ENCODE measurements around the gene GGN. TPM values are rescaled to one million over a fixed set of nuclear protein-coding genes. Genes with fewer than 3 reads are reported as not detected.
A peak's percentile ranks its signal among the peaks of the same experiment; 100 is the strongest.
"Not testable (repeated sequence)": the region's sequence is repeated elsewhere in the genome, so short reads cannot be mapped to it uniquely, and the experiment has no call there.

Gene GGN
- total RNA-seq, 1 experiment from 2014 or later: 0.21 TPM

- DNase-seq: peak; percentile 32
- H3K4me3 ChIP-seq (ENCODE audit: insufficient read depth, low read depth, low read length): no peak overlapping the region
- H3K27me3 ChIP-seq (ENCODE audit: control insufficient read depth, insufficient read depth, low read length): peaks cover 7% of the 10 kb centered on the region; the same call in 1 of the 2 replicates
Measured at GRCh38 chr19:38420935-38421334, 33.1 kb upstream of the GGN start.

GRCh38 chr19:38417544-38418506, 30.0 kb upstream of the GGN start:
- peak overlapping the region; percentile 54 for H3K4me3 ChIP-seq (ENCODE audit: insufficient read depth, low read depth, low read length)
- H3K36me3 ChIP-seq (replicated peaks; ENCODE audit: control insufficient read depth, insufficient read depth, low read length): no peaks in the 10 kb centered on the region
- H3K27me3 ChIP-seq (ENCODE audit: control insufficient read depth, insufficient read depth, low read length): peaks cover 7% of the 10 kb centered on the region; the same call in 1 of the 2 replicates
- DNase-seq: peak; percentile 96

More at GRCh38 chr19:38420935-38421334, 33.1 kb upstream of the GGN start:
- H3K36me3 ChIP-seq (replicated peaks; ENCODE audit: control insufficient read depth, insufficient read depth, low read length): no peaks in the 10 kb centered on the region

GRCh38 chr19:38417146-38417543, 29.3 kb upstream of the GGN start:
- Histone ChIP-seq H3K36me3 (replicated peaks; ENCODE audit: control insufficient read depth, insufficient read depth, low read length) (no peaks in the 10 kb centered on the region), H3K4me3 (ENCODE audit: insufficient read depth, low read depth, low read length) (peak overlapping the region; percentile 54; the same call in 1 of the 2 replicates), H3K27me3 (ENCODE audit: control insufficient read depth, insufficient read depth, low read length) (peaks cover 7% of the 10 kb centered on the region; the same call in 1 of the 2 replicates)
- DNase-seq: peak; percentile 26

DNA sequence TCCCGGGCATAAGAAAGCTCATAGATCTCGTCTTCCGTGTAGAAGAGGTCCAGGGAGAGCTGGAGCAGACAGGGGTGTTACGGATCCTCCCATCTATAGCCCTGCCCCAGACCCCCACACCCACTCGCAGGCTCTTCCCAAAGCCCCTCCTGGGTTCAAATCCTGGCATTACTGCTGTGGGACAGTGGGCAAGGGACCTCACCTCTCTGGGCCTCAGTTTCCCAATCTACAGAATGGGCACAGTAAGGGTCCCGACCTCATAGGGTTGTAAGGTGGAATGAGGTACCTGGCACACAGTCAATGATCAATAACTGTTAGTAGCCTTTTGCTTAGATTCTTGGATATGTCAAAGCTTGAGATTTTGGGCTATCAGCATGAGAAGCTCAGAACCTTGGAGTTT, 25.6 kb upstream of the GGN start:
- Histone ChIP-seq H3K27me3 (ENCODE audit: control insufficient read depth, insufficient read depth, low read length) (peaks cover 2% of the 10 kb centered on the region; the same call in 1 of the 2 replicates), H3K4me3 (ENCODE audit: insufficient read depth, low read depth, low read length) (no peak overlapping the region), H3K36me3 (replicated peaks; ENCODE audit: control insufficient read depth, insufficient read depth, low read length) (no peaks in the 10 kb centered on the region)
- DNase-seq: no peak

DNA sequence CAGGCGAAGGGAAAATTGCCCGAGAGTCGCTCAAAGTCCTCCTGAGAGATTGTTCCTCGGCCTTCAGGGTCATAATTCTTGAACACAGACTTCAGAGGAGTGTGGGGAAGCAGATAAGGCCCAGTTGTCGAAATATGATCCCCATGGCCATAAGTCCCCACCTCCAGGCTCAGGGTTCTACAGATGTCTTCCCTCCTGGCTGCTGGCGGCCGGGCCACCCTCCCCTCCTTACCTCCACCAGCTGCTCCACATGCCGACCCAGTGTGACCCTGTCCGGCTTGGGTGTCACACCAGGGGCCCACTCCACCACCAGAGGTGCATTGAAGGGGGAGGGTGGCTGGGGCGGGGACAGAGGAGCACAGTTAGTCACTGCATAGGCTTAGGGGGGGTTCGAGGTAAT, 25.1 kb upstream of the GGN start:
- DNase-seq: no peak
- Histone ChIP-seq H3K36me3 (replicated peaks; ENCODE audit: control insufficient read depth, insufficient read depth, low read length) (no peaks in the 10 kb centered on the region), H3K4me3 (ENCODE audit: insufficient read depth, low read depth, low read length) (no peak overlapping the region), H3K27me3 (ENCODE audit: control insufficient read depth, insufficient read depth, low read length) (no peaks in the 10 kb centered on the region; the same call in 1 of the 2 replicates)

DNA sequence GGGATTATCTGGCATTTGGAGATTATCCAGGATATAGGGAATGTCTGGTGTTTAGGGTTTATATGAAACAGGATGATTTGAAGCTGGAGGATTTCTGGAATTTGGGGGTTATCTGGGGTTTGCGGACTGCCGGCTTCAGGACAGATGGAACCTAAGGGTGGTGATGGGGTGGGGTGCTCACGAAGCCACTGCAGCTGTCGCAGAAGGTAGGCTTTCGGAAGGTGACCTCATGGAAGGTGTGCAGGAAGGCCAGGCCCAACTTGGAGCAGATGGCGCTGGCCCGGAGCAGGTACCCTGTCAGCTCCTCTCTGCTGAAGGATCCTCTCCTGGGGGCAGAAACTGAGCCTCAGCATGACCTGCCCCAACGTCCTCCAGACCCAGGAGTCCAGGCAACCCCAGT, 24.7 kb upstream of the GGN start:
- H3K4me3 ChIP-seq (ENCODE audit: insufficient read depth, low read depth, low read length): no peak overlapping the region
- H3K27me3 ChIP-seq (ENCODE audit: control insufficient read depth, insufficient read depth, low read length): no peaks in the 10 kb centered on the region; the same call in 1 of the 2 replicates
- DNase-seq: no peak
- H3K36me3 ChIP-seq (replicated peaks; ENCODE audit: control insufficient read depth, insufficient read depth, low read length): no peaks in the 10 kb centered on the region

DNA sequence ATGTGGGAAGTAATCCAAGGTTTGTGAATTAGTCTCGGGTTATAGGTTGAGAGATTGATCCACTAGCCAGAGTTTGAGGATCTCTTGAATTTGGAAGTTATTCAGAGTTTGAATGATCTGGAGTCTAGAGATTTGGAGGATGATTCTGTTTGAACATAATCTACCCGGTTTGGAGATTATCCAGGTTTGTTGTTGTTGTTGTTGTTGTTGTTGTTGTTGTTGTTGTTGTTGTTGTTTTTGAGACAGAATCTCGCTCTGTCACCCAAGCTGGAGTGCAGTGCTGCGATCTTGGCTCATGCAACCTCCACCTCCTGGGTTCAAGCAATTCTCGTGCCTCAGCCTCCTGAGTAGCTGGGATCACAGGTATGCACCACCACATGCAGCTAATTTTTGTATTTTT, 24.1 kb upstream of the GGN start:
- H3K36me3 ChIP-seq (replicated peaks; ENCODE audit: control insufficient read depth, insufficient read depth, low read length); H3K27me3 ChIP-seq (ENCODE audit: control insufficient read depth, insufficient read depth, low read length); H3K4me3 ChIP-seq (ENCODE audit: insufficient read depth, low read depth, low read length); DNase-seq: not testable (repeated sequence)

GRCh38 chr19:38411041-38411712, 23.3 kb upstream of the GGN start:
- Histone ChIP-seq H3K36me3 (replicated peaks; ENCODE audit: control insufficient read depth, insufficient read depth, low read length) (no peaks in the 10 kb centered on the region; the same call in 1 of the 2 replicates), H3K4me3 (ENCODE audit: insufficient read depth, low read depth, low read length) (no peak overlapping the region), H3K27me3 (ENCODE audit: control insufficient read depth, insufficient read depth, low read length) (no peaks in the 10 kb centered on the region)
- DNase-seq: no peak

DNA sequence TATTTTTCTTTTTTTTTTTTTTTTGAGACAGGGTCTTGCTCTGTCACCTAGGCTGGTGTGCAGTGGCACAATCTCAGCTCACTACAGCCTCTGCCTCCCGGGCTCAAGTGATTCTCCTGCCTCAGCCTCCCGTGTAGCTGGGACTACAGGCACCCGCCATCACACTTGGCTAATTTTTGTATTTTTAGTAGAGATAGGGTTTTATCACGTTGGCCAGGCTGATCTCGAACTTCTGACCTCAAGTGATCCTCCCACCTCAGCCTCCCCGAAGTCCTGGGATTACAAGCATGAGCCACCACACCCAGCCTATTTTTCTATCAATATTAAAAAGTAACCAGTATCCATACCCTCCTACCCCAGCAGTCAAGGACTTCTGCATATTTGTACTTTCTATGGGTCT, 22.6 kb upstream of the GGN start:
- H3K4me3 ChIP-seq (ENCODE audit: insufficient read depth, low read depth, low read length); H3K36me3 ChIP-seq (replicated peaks; ENCODE audit: control insufficient read depth, insufficient read depth, low read length); H3K27me3 ChIP-seq (ENCODE audit: control insufficient read depth, insufficient read depth, low read length); DNase-seq: not testable (repeated sequence)

GRCh38 chr19:38409631-38410133, 21.8 kb upstream of the GGN start:
- no peak for DNase-seq
- Histone ChIP-seq H3K27me3 (ENCODE audit: control insufficient read depth, insufficient read depth, low read length) (no peaks in the 10 kb centered on the region; the same call in 1 of the 2 replicates), H3K36me3 (replicated peaks; ENCODE audit: control insufficient read depth, insufficient read depth, low read length) (no peaks in the 10 kb centered on the region; the same call in 1 of the 2 replicates), H3K4me3 (ENCODE audit: insufficient read depth, low read depth, low read length) (no peak overlapping the region)

- Histone ChIP-seq H3K4me3 (ENCODE audit: insufficient read depth, low read depth, low read length) (no peak overlapping the region), H3K27me3 (ENCODE audit: control insufficient read depth, insufficient read depth, low read length) (peaks cover 14% of the 10 kb centered on the region), H3K36me3 (replicated peaks; ENCODE audit: control insufficient read depth, insufficient read depth, low read length) (no peaks in the 10 kb centered on the region; the same call in 1 of the 2 replicates)
- no peak for DNase-seq
Measured at GRCh38 chr19:38405276-38405675, 17.4 kb upstream of the GGN start.

GRCh38 chr19:38404858-38405257, 17.0 kb upstream of the GGN start:
- no peak overlapping the region for H3K4me3 ChIP-seq (ENCODE audit: insufficient read depth, low read depth, low read length)
- H3K36me3 ChIP-seq (replicated peaks; ENCODE audit: control insufficient read depth, insufficient read depth, low read length): no peaks in the 10 kb centered on the region; the same call in 1 of the 2 replicates
- DNase-seq: no peak
- peaks cover 17% of the 10 kb centered on the region for H3K27me3 ChIP-seq (ENCODE audit: control insufficient read depth, insufficient read depth, low read length)

GRCh38 chr19:38402967-38403674, 15.3 kb upstream of the GGN start, which contains the start of gene FAM98C:
Gene FAM98C, plus strand, starts transcription at chr19:38403093. Its CDS starts 61 bp downstream, at chr19:38403154.
- H3K36me3 ChIP-seq (replicated peaks; ENCODE audit: control insufficient read depth, insufficient read depth, low read length): no peaks in the 10 kb centered on the region; the same call in 1 of the 2 replicates
- peaks cover 26% of the 10 kb centered on the region for H3K27me3 ChIP-seq (ENCODE audit: control insufficient read depth, insufficient read depth, low read length)
- peak within 1 kb of the TSS; percentile 66 for H3K4me3 ChIP-seq (ENCODE audit: insufficient read depth, low read depth, low read length)
- peak; percentile 100 for DNase-seq

GRCh38 chr19:38402623-38402966, 14.8 kb upstream of the GGN start:
- H3K36me3 ChIP-seq (replicated peaks; ENCODE audit: control insufficient read depth, insufficient read depth, low read length): no peaks in the 10 kb centered on the region; the same call in 1 of the 2 replicates
- H3K27me3 ChIP-seq (ENCODE audit: control insufficient read depth, insufficient read depth, low read length): peaks cover 29% of the 10 kb centered on the region
- DNase-seq: no peak
- H3K4me3 ChIP-seq (ENCODE audit: insufficient read depth, low read depth, low read length): peak overlapping the region; percentile 22; the same call in 1 of the 2 replicates

Data from H7 (cell line).